Measurements from ENCODE around the gene MEX3B.
"Not testable (repeated sequence)": the region's sequence is repeated elsewhere in the genome, so short reads cannot be mapped to it uniquely, and the experiment has no call there.

MEX3B gene

GRCh38 chr15:81995081-81995480 lies 50.7 kb downstream of the MEX3B start:
- not testable (repeated sequence) for DNase-seq

GRCh38 chr15:81992523-81992922 lies 53.3 kb downstream of the MEX3B start:
- no peak for DNase-seq
